ENCODE measurements around the gene SLC6A3. TPM values are rescaled to one million over a fixed set of nuclear protein-coding genes. Genes with fewer than 3 reads are reported as not detected.

Gene SLC6A3
- total and polyA plus RNA-seq, 2 experiments from 2014 or later: not detected

- 35 to 44% methylated on average over 11 to 12 of the region's 13 CpGs for WGBS, 2 experiments (ENCODE audit: low coverage in 1 of 2, low lambda C conversion rate in 2 of 2, missing lambda C conversion rate in 2 of 2)
- no peak for DNase-seq
Observed at GRCh38 chr5:1415059-1415425, 30.2 kb downstream of the SLC6A3 start.

GRCh38 chr5:1414311-1415058 lies 30.8 kb downstream of the SLC6A3 start:
- Histone ChIP-seq H3K4me3 (no peak overlapping the region), H3K36me3 (ENCODE audit: low read depth) (no peaks in the 10 kb centered on the region), H2AFZ (no peak overlapping the region), H3K4me2 (ENCODE audit: unreplicated experiment) (no peak overlapping the region), H3K4me1 (ENCODE audit: insufficient read depth) (no peaks in the 10 kb centered on the region), H3K9me2 (ENCODE audit: insufficient read depth) (no peaks in the 10 kb centered on the region), H3F3A (ENCODE audit: insufficient read depth) (no peaks in the 10 kb centered on the region), H3K9me3 (ENCODE audit: low read depth) (no peaks in the 10 kb centered on the region), H3K27ac (no peak overlapping the region), H3K79me2 (ENCODE audit: insufficient read depth) (no peaks in the 10 kb centered on the region), H3K9ac (no peak overlapping the region), H3K27me3 (replicated peaks; ENCODE audit: insufficient read depth) (peaks cover 4% of the 10 kb centered on the region; the same call in 1 of the 2 replicates), H4K20me1 (ENCODE audit: insufficient read depth) (no peaks in the 10 kb centered on the region)
- TF ChIP-seq EZH2phosphoT487 (IDR thresholded peaks at IDR 0.05; ENCODE audit: insufficient read depth, low read depth) (no peak), EZH2 (IDR thresholded peaks at IDR 0.05; ENCODE audit: insufficient read depth, poor library complexity, severe bottlenecking) (no peak)
- WGBS, 2 experiments (ENCODE audit: low coverage in 1 of 2, low lambda C conversion rate in 2 of 2, missing lambda C conversion rate in 2 of 2): 41 to 43% methylated on average over 26 to 27 of the region's 27 CpGs
- in situ Hi-C loops (cut with MboI): no loop called here
- DNase-seq: peak; percentile 4

More at GRCh38 chr5:1415059-1415425, 30.2 kb downstream of the SLC6A3 start:
- no peak overlapping the region for H3K4me3 ChIP-seq
- H3K27me3 ChIP-seq (replicated peaks; ENCODE audit: insufficient read depth): peaks cover 4% of the 10 kb centered on the region; the same call in 1 of the 2 replicates
- no peak overlapping the region for H3K4me2 ChIP-seq (ENCODE audit: unreplicated experiment)
- H3K79me2 ChIP-seq (ENCODE audit: insufficient read depth): no peaks in the 10 kb centered on the region
- no peak overlapping the region for H3K27ac ChIP-seq
- no peak overlapping the region for H3K9ac ChIP-seq
- H3K9me3 ChIP-seq (ENCODE audit: low read depth): no peaks in the 10 kb centered on the region
- in situ Hi-C loops (cut with MboI): no loop called here
- H3F3A ChIP-seq (ENCODE audit: insufficient read depth): no peaks in the 10 kb centered on the region
- no peaks in the 10 kb centered on the region for H3K4me1 ChIP-seq (ENCODE audit: insufficient read depth)
- no peaks in the 10 kb centered on the region for H3K9me2 ChIP-seq (ENCODE audit: insufficient read depth)
- TF ChIP-seq EZH2phosphoT487 (IDR thresholded peaks at IDR 0.05; ENCODE audit: insufficient read depth, low read depth) (no peak), EZH2 (IDR thresholded peaks at IDR 0.05; ENCODE audit: insufficient read depth, poor library complexity, severe bottlenecking) (no peak)
- H2AFZ ChIP-seq: no peak overlapping the region
- no peaks in the 10 kb centered on the region for H4K20me1 ChIP-seq (ENCODE audit: insufficient read depth)
- H3K36me3 ChIP-seq (ENCODE audit: low read depth): no peaks in the 10 kb centered on the region

- Histone ChIP-seq H3K4me2 (ENCODE audit: unreplicated experiment) (no peak overlapping the region), H3F3A (ENCODE audit: insufficient read depth) (no peaks in the 10 kb centered on the region), H3K36me3 (ENCODE audit: low read depth) (no peaks in the 10 kb centered on the region), H3K4me3 (no peak overlapping the region), H3K9ac (no peak overlapping the region), H3K9me2 (ENCODE audit: insufficient read depth) (no peaks in the 10 kb centered on the region), H3K79me2 (ENCODE audit: insufficient read depth) (no peaks in the 10 kb centered on the region), H2AFZ (no peak overlapping the region), H3K27ac (no peak overlapping the region), H3K27me3 (replicated peaks; ENCODE audit: insufficient read depth) (peaks cover 4% of the 10 kb centered on the region; the same call in 1 of the 2 replicates), H3K9me3 (ENCODE audit: low read depth) (no peaks in the 10 kb centered on the region), H3K4me1 (ENCODE audit: insufficient read depth) (no peaks in the 10 kb centered on the region), H4K20me1 (ENCODE audit: insufficient read depth) (no peaks in the 10 kb centered on the region)
- 41 to 46% methylated on average over 17 to 23 of the region's 23 CpGs for WGBS, 2 experiments (ENCODE audit: low coverage in 1 of 2, low lambda C conversion rate in 2 of 2, missing lambda C conversion rate in 2 of 2)
- in situ Hi-C loops (cut with MboI): no loop called here
- TF ChIP-seq EZH2 (IDR thresholded peaks at IDR 0.05; ENCODE audit: insufficient read depth, poor library complexity, severe bottlenecking) (no peak), EZH2phosphoT487 (IDR thresholded peaks at IDR 0.05; ENCODE audit: insufficient read depth, low read depth) (no peak)
- no peak for DNase-seq
Observed at GRCh38 chr5:1413611-1414241, 31.5 kb downstream of the SLC6A3 start.

- Histone ChIP-seq H3K4me2 (ENCODE audit: unreplicated experiment) (no peak overlapping the region), H2AFZ (no peak overlapping the region), H3K27me3 (replicated peaks; ENCODE audit: insufficient read depth) (peaks cover 4% of the 10 kb centered on the region; the same call in 1 of the 2 replicates), H4K20me1 (ENCODE audit: insufficient read depth) (no peaks in the 10 kb centered on the region), H3K27ac (no peak overlapping the region), H3K36me3 (ENCODE audit: low read depth) (no peaks in the 10 kb centered on the region), H3K9ac (no peak overlapping the region), H3K9me3 (ENCODE audit: low read depth) (no peaks in the 10 kb centered on the region), H3K4me3 (no peak overlapping the region), H3F3A (ENCODE audit: insufficient read depth) (no peaks in the 10 kb centered on the region), H3K9me2 (ENCODE audit: insufficient read depth) (no peaks in the 10 kb centered on the region), H3K4me1 (ENCODE audit: insufficient read depth) (no peaks in the 10 kb centered on the region), H3K79me2 (ENCODE audit: insufficient read depth) (no peaks in the 10 kb centered on the region)
- TF ChIP-seq EZH2 (IDR thresholded peaks at IDR 0.05; ENCODE audit: insufficient read depth, poor library complexity, severe bottlenecking): no peak
- TF ChIP-seq EZH2phosphoT487 (IDR thresholded peaks at IDR 0.05; ENCODE audit: insufficient read depth, low read depth): no peak
- WGBS, 2 experiments (ENCODE audit: low coverage in 1 of 2, low lambda C conversion rate in 2 of 2, missing lambda C conversion rate in 2 of 2): 15 to 17% methylated on average over 13 of the region's 13 CpGs
- in situ Hi-C loops (cut with MboI): no loop called here
- DNase-seq: no peak
Observed at GRCh38 chr5:1413211-1413610, 32.0 kb downstream of the SLC6A3 start.

Data from GM23248 (cell line).